Astrocyte of the spinal cord (primary cell): ENCODE results near the gene NSD2.
"Not testable (repeated sequence)": the region's sequence is repeated elsewhere in the genome, so short reads cannot be mapped to it uniquely, and the experiment has no call there.

Experiments used
- DNase-seq: peaks from one replicate; pipeline ENCODE4 v3.0.0; 2011; ENCODE audit warnings: low read depth, low spot score
- H3K4me3 ChIP-seq: 2 replicates; pipeline ENCODE4 v1.5.1; 2011; ENCODE audit warnings: low read depth, mild to moderate bottlenecking, low read length, moderate library complexity
- CTCF ChIP-seq: IDR thresholded peaks from 2 replicates; pipeline ENCODE4 v1.5.1; 2012; ENCODE audit warnings: low read depth, mild to moderate bottlenecking, low read length, inconsistent platforms
- in situ Hi-C: cut with HindIII; loops from 2 replicates; pipeline ENCODE4 v1.10.0; 2017; ENCODE audit warnings: low sequenced_read_pairs

Gene NSD2

DNA sequence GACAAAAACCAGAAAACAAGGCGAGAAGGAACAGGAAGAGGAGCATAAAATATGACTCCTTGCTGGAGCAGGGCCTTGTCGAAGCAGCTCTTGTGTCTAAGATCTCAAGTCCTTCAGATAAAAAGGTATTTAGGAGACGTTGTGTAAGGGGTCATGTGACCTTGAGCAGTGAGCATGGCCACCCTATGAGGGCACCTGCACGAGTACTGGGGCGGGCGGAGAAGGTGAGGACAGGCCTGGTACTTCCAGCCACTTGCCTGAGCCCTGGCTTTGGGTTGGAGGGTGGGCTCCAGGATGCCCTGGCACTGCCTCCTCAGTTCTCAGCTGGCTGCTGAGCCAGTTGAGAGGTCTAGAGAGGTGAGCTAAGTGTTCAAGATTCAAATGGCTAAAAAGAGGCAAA lies 29.9 kb downstream of the NSD2 start:
- no peak for TF ChIP-seq CTCF
- no peak for DNase-seq
- in situ Hi-C loops = no loop called here
- no peak overlapping the region for H3K4me3 ChIP-seq

GRCh38 chr4:1902243-1902642 lies 31.1 kb downstream of the NSD2 start:
- DNase-seq = no peak
- in situ Hi-C loops = no loop called here

DNA sequence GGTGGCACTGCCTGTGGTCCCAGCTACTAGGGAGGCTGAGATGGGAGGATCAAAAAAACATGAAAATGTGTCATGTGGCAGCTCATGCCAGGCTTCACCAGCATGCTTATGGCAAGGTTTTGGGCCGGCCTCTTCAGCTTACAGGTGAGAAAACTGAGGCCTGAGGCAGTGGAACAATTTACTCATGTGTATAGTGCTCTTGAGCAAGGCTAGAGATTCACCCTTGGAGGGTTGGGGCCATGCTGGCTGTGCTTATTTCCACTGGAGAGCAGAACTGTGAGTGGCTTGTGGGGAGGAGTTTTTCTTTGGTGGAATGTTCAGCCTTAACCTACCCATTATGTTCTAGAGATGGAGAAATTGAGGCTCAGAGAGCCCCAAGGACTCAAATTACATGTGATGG lies 31.8 kb downstream of the NSD2 start:
- no peak for DNase-seq
- in situ Hi-C loops = no loop called here
- H3K4me3 ChIP-seq = no peak overlapping the region
- TF ChIP-seq CTCF = no peak

More at GRCh38 chr4:1902243-1902642, 31.1 kb downstream of the NSD2 start:
- H3K4me3 ChIP-seq = no peak overlapping the region
- TF ChIP-seq CTCF = no peak

DNA sequence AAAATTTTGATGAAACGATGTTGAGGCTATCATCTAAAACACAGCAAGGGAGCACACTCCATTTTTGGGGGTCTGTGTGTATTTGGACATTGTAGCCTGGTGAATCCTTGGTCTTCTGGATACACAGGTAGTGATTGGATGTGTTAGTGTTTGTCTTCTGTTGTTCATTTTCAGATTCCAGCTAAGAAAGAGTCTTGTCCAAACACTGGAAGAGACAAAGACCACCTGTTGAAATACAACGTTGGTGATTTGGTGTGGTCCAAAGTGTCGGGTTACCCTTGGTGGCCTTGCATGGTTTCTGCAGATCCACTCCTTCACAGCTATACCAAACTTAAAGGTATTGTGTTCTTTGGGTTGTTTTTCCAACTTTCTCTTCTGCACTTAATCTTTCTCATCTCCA lies 32.8 kb downstream of the NSD2 start:
- no peak for TF ChIP-seq CTCF
- no peak overlapping the region for H3K4me3 ChIP-seq
- in situ Hi-C loops = no loop called here
- DNase-seq = no peak

GRCh38 chr4:1907848-1908525 lies 36.8 kb downstream of the NSD2 start:
- in situ Hi-C loops = no loop called here
- DNase-seq = no peak
- no peak overlapping the region for H3K4me3 ChIP-seq
- TF ChIP-seq CTCF = no peak

- H3K4me3 ChIP-seq, in situ Hi-C loops, DNase-seq: not testable (repeated sequence)
Observed at GRCh38 chr4:1909696-1910095, 38.5 kb downstream of the NSD2 start.

- TF ChIP-seq CTCF = peak; percentile 80
- DNase-seq = peak; percentile 68
- in situ Hi-C loops = no loop called here
- no peak overlapping the region for H3K4me3 ChIP-seq
Observed at GRCh38 chr4:1910643-1911042, 39.5 kb downstream of the NSD2 start.

GRCh38 chr4:1911316-1911715 lies 40.1 kb downstream of the NSD2 start:
- in situ Hi-C loops, DNase-seq, H3K4me3 ChIP-seq: not testable (repeated sequence)
